K562 (cell line): ENCODE results near the gene ZNF442. TPM values are rescaled to one million over a fixed set of nuclear protein-coding genes. Genes with fewer than 3 reads are reported as not detected.

ENCODE experiments used
- EP300 ChIP-seq: IDR thresholded peaks from 2 replicates; pipeline ENCODE4 v1.6.1; 2012; ENCODE audit warnings: low read length, improper control_type of control experiment
- EP400 ChIP-seq: fragments of 450-650 bp; IDR thresholded peaks from 2 replicates; pipeline ENCODE4 v1.6.1; 2017; ENCODE audit warnings: antibody characterized with exemption, mild to moderate bottlenecking, moderate library complexity
- FUS ChIP-seq: fragments of 200-400 bp; formaldehyde crosslinking; optimal IDR thresholded peaks from 2 replicates; pipeline ENCODE3; 2017; ENCODE audit warnings: low read depth, low read length
- GATA2 ChIP-seq: sonication (generic); formaldehyde crosslinking; IDR thresholded peaks from 2 replicates; pipeline ENCODE4 v1.4.0; 2020; ENCODE audit warnings: mild to moderate bottlenecking, missing genetic modification reagents
- MECOM ChIP-seq: fragments of 250-450 bp; sonication (Bioruptor Pico); IDR thresholded peaks from 2 replicates; pipeline ENCODE4 v1.8.0; 2022; ENCODE audit warnings: inconsistent platforms
- MNT ChIP-seq, 2 experiments: fragments of 450-650 bp; conservative IDR thresholded peaks; 2 replicates each; pipeline ENCODE4 v1.6.1; 2017; ENCODE audit warnings: mild to moderate bottlenecking in 2 of 2, moderate library complexity in 2 of 2
- NR3C1 ChIP-seq: sonication (generic); formaldehyde crosslinking; IDR thresholded peaks from 2 replicates; pipeline ENCODE4 v1.8.1; 2022; ENCODE audit warnings: missing genetic modification reagents
- SIN3A ChIP-seq, 2 experiments: fragments of 150-350 bp in 1 of 2; IDR thresholded peaks; 2 replicates each; pipeline ENCODE4 v1.6.1; 2011 to 2016; ENCODE audit warnings: borderline replicate concordance in 2 of 2, low read depth in 2 of 2, low read length in 2 of 2, mild to moderate bottlenecking in 2 of 2, moderate library complexity in 2 of 2; ENCODE audit not compliant: control insufficient read depth in 1 of 2
- SP1 ChIP-seq: sonication (generic); formaldehyde crosslinking; IDR thresholded peaks from 2 replicates; pipeline ENCODE4 v1.8.1; 2022; ENCODE audit warnings: mild to moderate bottlenecking, missing genetic modification reagents
- TAF1 ChIP-seq: IDR thresholded peaks from 2 replicates; pipeline ENCODE4 v1.6.1; 2011; ENCODE audit warnings: mild to moderate bottlenecking, low read length, moderate library complexity; ENCODE audit not compliant: insufficient read depth, control insufficient read depth, severe bottlenecking; ENCODE audit errors: extremely low read depth
- TRIM25 ChIP-seq: fragments of 450-650 bp; IDR thresholded peaks from 2 replicates; pipeline ENCODE4 v1.7.0; 2016; ENCODE audit warnings: borderline replicate concordance
- ZBTB17 ChIP-seq: fragments of 450-650 bp; formaldehyde crosslinking; IDR thresholded peaks from 2 replicates; pipeline ENCODE4 v1.4.0; 2020; ENCODE audit warnings: mild to moderate bottlenecking
- ZNF239 ChIP-seq: fragments of 250-450 bp; sonication (Bioruptor Pico); IDR thresholded peaks from 2 replicates; pipeline ENCODE4 v1.4.0; 2020; ENCODE audit warnings: mild to moderate bottlenecking
- polyA plus RNA-seq, 8 experiments: library from polyadenylated mRNA; depleted of rRNA in 4 of 8; stranded (reverse) in 5 of 8; unstranded in 3 of 8; fragments of >200 nt; fragmentation: Nextera tagmentation in 2 of 8; fragmentation: Illumina TruSeq in 1 of 8; extraction: Ambion mirVana in 2 of 8; extraction: Trizol in 1 of 8; gene quantifications; 2 replicates each; pipeline versions ENCODE4 v1.2.1 to v1.2.3, GENCODE V29; 2011 to 2014; ENCODE audit warnings: inconsistent platforms in 1 of 8, missing spikeins in 1 of 8
- total RNA-seq, 7 experiments: library from RNA; depleted of rRNA in 6 of 7; stranded (reverse); fragments of >200 nt in 6 of 7; fragmentation: Illumina TruSeq in 2 of 7; extraction: Trizol in 2 of 7; gene quantifications; 2 replicates each; pipeline versions ENCODE4 v1.2.1 to v1.2.3, GENCODE V29; 2011 to 2021; ENCODE audit warnings: low replicate concordance in 1 of 7
- TF ChIP-seq, protein P1 (sequence below): sonication (generic); formaldehyde crosslinking; IDR thresholded peaks from 2 replicates; pipeline ENCODE4 v1.5.0; 2020; ENCODE audit warnings: missing genetic modification reagents
- TF ChIP-seq, protein P2 (sequence below): fragments of 250-450 bp; sonication (Bioruptor Pico); IDR thresholded peaks from 2 replicates; pipeline ENCODE4 v1.8.0; 2021; ENCODE audit warnings: borderline replicate concordance, mild to moderate bottlenecking, moderate library complexity; ENCODE audit not compliant: poor library complexity, severe bottlenecking
- TF ChIP-seq, protein P3 (sequence below): IDR thresholded peaks from 3 replicates; pipeline ENCODE4 v1.6.1; 2011; ENCODE audit warnings: borderline replicate concordance, mild to moderate bottlenecking, moderate library complexity; ENCODE audit not compliant: insufficient read length; ENCODE audit errors: extremely low read depth
- TF ChIP-seq, protein P4 (sequence below), 2 experiments: fragments of 250-450 bp in 1 of 2; fragments of 450-650 bp in 1 of 2; sonication (Bioruptor Pico) in 1 of 2; IDR thresholded peaks; 2 replicates each; pipeline versions ENCODE4 v1.6.1 to v1.8.0; 2016 to 2021; ENCODE audit warnings: mild to moderate bottlenecking in 2 of 2, moderate library complexity in 2 of 2, missing compliant biosample characterization in 1 of 2, missing genetic modification characterization in 1 of 2

Gene ZNF442
- total and polyA plus RNA-seq, 9 of the 15 experiments (the other 6 are each of a cell fraction or from before 2014, with no cell fraction given), result 1.7 to 7.0 (median 4.1) TPM

DNA sequence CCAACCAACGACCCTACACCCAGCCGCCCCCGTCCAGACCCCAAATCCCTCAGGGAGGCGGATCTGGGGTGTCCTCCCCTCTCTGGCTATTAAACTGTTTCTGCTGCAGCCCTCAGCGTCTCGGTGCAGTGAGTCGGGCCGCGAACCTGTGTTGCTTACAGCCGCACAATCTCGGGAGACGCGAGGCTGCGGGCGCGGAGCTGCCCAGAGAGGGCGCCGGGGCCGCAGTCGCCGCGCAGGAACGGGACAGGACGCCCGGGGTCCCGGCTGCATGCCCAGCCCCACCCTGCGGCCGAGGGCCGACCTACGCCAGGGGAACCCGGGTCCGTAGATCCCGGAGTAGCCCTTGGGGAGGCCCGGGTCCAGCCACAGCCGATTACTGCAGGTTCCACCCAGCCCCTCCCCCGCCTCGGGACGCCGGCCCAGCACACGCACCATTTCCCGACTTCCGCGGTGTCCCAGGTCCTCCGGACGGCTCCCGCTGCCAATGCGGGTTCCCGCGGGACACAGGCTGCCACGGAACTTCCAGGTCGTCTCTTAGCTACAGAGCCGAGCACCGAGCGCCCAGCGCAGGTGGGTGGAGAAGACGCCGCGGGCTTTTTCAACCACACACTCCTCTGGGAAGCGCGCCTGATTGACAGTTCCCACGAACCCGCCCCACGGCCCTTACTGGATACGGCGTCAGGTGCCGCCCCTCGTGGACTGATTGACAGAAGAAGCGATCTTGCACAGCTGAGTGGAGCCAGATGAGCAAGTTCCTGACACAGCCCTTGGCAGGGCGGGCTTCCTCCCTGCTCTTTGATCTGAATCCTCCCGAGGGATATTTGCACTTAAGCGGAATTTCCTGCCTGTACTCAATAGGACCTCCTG, 35.4 kb upstream of the ZNF442 start, which contains the start of gene ZNF799 (continued):
- peak; percentile 55 to 84; a peak in 3 of 4 replicates for TF ChIP-seq MNT (conservative IDR thresholded peaks at IDR 0.05)
- no peak for TF ChIP-seq GATA2 (CRISPR knock-in tag)
- no peak for TF ChIP-seq EP300
- TF ChIP-seq NR3C1 (CRISPR knock-in tag), result 0 out of 2 replicates have a peak, but pooled peaks have one; percentile 51
- TF ChIP-seq, protein P1, sequence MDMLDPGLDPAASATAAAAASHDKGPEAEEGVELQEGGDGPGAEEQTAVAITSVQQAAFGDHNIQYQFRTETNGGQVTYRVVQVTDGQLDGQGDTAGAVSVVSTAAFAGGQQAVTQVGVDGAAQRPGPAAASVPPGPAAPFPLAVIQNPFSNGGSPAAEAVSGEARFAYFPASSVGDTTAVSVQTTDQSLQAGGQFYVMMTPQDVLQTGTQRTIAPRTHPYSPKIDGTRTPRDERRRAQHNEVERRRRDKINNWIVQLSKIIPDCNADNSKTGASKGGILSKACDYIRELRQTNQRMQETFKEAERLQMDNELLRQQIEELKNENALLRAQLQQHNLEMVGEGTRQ, result peak; percentile 70
- no peak for TF ChIP-seq TAF1
- TF ChIP-seq ZNF239 (CRISPR knock-in tag), result no peak
- TF ChIP-seq EP400, result peak; percentile 63
- peak in 1 of 2 experiments; percentile 9; a peak in 1 of 4 replicates for TF ChIP-seq SIN3A (IDR thresholded peaks at IDR 0.05; ENCODE audit: borderline replicate concordance in 2 of 2, control insufficient read depth in 1 of 2, low read depth in 2 of 2, low read length in 2 of 2)
- TF ChIP-seq TRIM25, result no peak
- TF ChIP-seq FUS, result no peak
- TF ChIP-seq, protein P2, sequence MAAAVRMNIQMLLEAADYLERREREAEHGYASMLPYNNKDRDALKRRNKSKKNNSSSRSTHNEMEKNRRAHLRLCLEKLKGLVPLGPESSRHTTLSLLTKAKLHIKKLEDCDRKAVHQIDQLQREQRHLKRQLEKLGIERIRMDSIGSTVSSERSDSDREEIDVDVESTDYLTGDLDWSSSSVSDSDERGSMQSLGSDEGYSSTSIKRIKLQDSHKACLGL (CRISPR knock-in tag), result no peak
- TF ChIP-seq SP1 (CRISPR knock-in tag), result peak; percentile 74
- peak; percentile 48; the same call in 1 of the 2 replicates for TF ChIP-seq ZBTB17 (CRISPR knock-in tag)
- no peak for TF ChIP-seq MECOM (CRISPR knock-in tag)
- TF ChIP-seq, protein P3, sequence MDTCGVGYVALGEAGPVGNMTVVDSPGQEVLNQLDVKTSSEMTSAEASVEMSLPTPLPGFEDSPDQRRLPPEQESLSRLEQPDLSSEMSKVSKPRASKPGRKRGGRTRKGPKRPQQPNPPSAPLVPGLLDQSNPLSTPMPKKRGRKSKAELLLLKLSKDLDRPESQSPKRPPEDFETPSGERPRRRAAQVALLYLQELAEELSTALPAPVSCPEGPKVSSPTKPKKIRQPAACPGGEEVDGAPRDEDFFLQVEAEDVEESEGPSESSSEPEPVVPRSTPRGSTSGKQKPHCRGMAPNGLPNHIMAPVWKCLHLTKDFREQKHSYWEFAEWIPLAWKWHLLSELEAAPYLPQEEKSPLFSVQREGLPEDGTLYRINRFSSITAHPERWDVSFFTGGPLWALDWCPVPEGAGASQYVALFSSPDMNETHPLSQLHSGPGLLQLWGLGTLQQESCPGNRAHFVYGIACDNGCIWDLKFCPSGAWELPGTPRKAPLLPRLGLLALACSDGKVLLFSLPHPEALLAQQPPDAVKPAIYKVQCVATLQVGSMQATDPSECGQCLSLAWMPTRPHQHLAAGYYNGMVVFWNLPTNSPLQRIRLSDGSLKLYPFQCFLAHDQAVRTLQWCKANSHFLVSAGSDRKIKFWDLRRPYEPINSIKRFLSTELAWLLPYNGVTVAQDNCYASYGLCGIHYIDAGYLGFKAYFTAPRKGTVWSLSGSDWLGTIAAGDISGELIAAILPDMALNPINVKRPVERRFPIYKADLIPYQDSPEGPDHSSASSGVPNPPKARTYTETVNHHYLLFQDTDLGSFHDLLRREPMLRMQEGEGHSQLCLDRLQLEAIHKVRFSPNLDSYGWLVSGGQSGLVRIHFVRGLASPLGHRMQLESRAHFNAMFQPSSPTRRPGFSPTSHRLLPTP, result no peak
- TF ChIP-seq, protein P4, sequence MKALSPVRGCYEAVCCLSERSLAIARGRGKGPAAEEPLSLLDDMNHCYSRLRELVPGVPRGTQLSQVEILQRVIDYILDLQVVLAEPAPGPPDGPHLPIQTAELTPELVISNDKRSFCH (CRISPR knock-in tag; IDR thresholded peaks at IDR 0.05), result no peak
- TF ChIP-seq, protein P4 (tag; IDR thresholded peaks at IDR 0.05), result no peak
